SIG-M5 treated with dmso at 0.1 percent for 504 hours (cell line): Measurements from ENCODE around the gene DYNLT5.
"Not testable (repeated sequence)": the region's sequence is repeated elsewhere in the genome, so short reads cannot be mapped to it uniquely, and the experiment has no call there.

ENCODE experiments used
- DNase-seq: peaks from one replicate; lab custom pipeline; 2025; ENCODE audit not compliant: unreplicated experiment; lab: John Stamatoyannopoulos, UW

DYNLT5 gene

GRCh38 chr1:66752000-66752592 lies at the start of gene DYNLT5:
TSS of gene DYNLT5 (plus strand) at chr1:66752459. CDS start at chr1:66754659, 2,200 bp downstream.
- no peak for DNase-seq

- DNase-seq: no peak
Measured at GRCh38 chr1:66704177-66704875, 47.9 kb upstream of the DYNLT5 start.

- no peak for DNase-seq
Measured at GRCh38 chr1:66705110-66705509, 47.1 kb upstream of the DYNLT5 start.

GRCh38 chr1:66711420-66711819 lies 40.8 kb upstream of the DYNLT5 start:
- no peak for DNase-seq

GRCh38 chr1:66712839-66713238 lies 39.4 kb upstream of the DYNLT5 start:
- DNase-seq: no peak

GRCh38 chr1:66723985-66724384 lies 28.3 kb upstream of the DYNLT5 start:
- no peak for DNase-seq

- DNase-seq: peak; percentile 66
Measured at GRCh38 chr1:66725885-66726665, 26.2 kb upstream of the DYNLT5 start.

GRCh38 chr1:66728021-66728420 lies 24.2 kb upstream of the DYNLT5 start:
- DNase-seq: no peak

- DNase-seq: not testable (repeated sequence)
Measured at GRCh38 chr1:66728716-66729115, 23.5 kb upstream of the DYNLT5 start.

GRCh38 chr1:66729119-66729518 lies 23.1 kb upstream of the DYNLT5 start:
- no peak for DNase-seq

- no peak for DNase-seq
Measured at GRCh38 chr1:66729523-66729922, 22.7 kb upstream of the DYNLT5 start.

GRCh38 chr1:66730462-66730861 lies 21.8 kb upstream of the DYNLT5 start:
- DNase-seq: no peak

GRCh38 chr1:66731170-66731865 lies 20.9 kb upstream of the DYNLT5 start:
- no peak for DNase-seq

- DNase-seq: peak; percentile 2
Measured at GRCh38 chr1:66732407-66733166, 19.7 kb upstream of the DYNLT5 start.

- DNase-seq: no peak
Measured at GRCh38 chr1:66733348-66734017, 18.8 kb upstream of the DYNLT5 start.

GRCh38 chr1:66734531-66734930 lies 17.7 kb upstream of the DYNLT5 start:
- not testable (repeated sequence) for DNase-seq

GRCh38 chr1:66737836-66738235 lies 14.4 kb upstream of the DYNLT5 start:
- no peak for DNase-seq

GRCh38 chr1:66739401-66740157 lies 12.7 kb upstream of the DYNLT5 start:
- no peak for DNase-seq

- DNase-seq: no peak
Measured at GRCh38 chr1:66745451-66745850, 6.8 kb upstream of the DYNLT5 start.
